Vagina (tissue), 2 donors: ENCODE data around the gene AHNAK2.

ENCODE experiments used
- CTCF ChIP-seq, 3 experiments: fragments of 450-650 bp in 2 of 3; fragments of 200-600 bp in 1 of 3; sonication (generic) in 1 of 3; IDR thresholded peaks; one replicate each; pipeline ENCODE4 v1.5.1; 2017 to 2019; ENCODE audit warnings: antibody characterized with exemption in 3 of 3, mild to moderate bottlenecking in 2 of 3, moderate library complexity in 2 of 3
- POLR2A ChIP-seq, 2 donors: fragments of 450-650 bp; IDR thresholded peaks; one replicate each; pipeline ENCODE4 v1.6.1; 2017; ENCODE audit warnings: antibody characterized with exemption in 2 of 2, mild to moderate bottlenecking in 2 of 2, moderate library complexity in 2 of 2

GRCh38 chr14:105018414-105018813 is 40.2 kb upstream of the AHNAK2 start:
- no peak for TF ChIP-seq CTCF (IDR thresholded peaks at IDR 0.05)
- no peak for TF ChIP-seq POLR2A (IDR thresholded peaks at IDR 0.05)
